Measurements from ENCODE around the gene SPI1.

SPI1 gene

DNA sequence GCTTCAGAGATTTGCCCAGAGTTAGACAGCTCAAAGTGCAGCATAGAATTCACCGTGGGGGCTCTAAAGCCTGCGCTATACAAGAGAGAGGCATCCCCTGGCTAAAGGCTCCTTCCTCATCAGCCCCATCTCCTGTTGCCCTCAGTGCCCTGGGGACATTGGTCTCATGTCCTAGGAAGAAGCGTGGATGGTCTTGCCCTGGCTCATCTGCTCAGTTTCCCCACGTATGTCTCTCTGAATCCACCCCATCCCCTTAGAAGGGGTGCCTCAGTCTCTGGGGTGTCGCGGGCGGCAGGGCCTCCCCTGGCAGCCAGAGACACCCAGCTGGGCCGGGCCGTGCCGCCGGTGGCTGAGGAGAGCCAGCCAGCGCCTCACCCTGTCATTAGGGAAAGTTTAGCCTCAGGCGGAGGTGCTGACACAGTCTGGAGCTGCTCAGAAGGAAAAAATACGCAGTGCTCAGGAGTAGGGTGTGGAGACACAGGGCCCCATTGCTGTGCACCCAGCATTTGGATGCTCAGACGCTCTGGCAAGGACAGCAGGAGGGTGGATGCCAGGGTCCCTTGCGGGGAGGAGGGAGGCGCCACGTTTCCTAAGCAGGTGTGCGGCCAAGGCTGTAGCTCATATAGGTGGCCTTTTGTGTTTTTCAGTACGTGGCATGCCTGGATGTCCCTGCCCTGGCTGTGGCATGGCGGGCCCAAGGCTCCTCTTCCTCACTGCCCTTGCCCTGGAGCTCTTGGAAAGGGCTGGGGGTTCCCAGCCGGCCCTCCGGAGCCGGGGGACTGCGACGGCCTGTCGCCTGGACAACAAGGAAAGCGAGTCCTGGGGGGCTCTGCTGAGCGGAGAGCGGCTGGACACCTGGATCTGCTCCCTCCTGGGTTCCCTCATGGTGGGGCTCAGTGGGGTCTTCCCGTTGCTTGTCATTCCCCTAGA lies 31.4 kb upstream of the SPI1 start:
- no peak overlapping the region for H3K27ac ChIP-seq
- TF ChIP-seq, protein P1, sequence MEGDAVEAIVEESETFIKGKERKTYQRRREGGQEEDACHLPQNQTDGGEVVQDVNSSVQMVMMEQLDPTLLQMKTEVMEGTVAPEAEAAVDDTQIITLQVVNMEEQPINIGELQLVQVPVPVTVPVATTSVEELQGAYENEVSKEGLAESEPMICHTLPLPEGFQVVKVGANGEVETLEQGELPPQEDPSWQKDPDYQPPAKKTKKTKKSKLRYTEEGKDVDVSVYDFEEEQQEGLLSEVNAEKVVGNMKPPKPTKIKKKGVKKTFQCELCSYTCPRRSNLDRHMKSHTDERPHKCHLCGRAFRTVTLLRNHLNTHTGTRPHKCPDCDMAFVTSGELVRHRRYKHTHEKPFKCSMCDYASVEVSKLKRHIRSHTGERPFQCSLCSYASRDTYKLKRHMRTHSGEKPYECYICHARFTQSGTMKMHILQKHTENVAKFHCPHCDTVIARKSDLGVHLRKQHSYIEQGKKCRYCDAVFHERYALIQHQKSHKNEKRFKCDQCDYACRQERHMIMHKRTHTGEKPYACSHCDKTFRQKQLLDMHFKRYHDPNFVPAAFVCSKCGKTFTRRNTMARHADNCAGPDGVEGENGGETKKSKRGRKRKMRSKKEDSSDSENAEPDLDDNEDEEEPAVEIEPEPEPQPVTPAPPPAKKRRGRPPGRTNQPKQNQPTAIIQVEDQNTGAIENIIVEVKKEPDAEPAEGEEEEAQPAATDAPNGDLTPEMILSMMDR (IDR thresholded peaks at IDR 0.05), result no peak
- no peak for TF ChIP-seq ZFX (IDR thresholded peaks at IDR 0.05; ENCODE audit: borderline replicate concordance)

DNA sequence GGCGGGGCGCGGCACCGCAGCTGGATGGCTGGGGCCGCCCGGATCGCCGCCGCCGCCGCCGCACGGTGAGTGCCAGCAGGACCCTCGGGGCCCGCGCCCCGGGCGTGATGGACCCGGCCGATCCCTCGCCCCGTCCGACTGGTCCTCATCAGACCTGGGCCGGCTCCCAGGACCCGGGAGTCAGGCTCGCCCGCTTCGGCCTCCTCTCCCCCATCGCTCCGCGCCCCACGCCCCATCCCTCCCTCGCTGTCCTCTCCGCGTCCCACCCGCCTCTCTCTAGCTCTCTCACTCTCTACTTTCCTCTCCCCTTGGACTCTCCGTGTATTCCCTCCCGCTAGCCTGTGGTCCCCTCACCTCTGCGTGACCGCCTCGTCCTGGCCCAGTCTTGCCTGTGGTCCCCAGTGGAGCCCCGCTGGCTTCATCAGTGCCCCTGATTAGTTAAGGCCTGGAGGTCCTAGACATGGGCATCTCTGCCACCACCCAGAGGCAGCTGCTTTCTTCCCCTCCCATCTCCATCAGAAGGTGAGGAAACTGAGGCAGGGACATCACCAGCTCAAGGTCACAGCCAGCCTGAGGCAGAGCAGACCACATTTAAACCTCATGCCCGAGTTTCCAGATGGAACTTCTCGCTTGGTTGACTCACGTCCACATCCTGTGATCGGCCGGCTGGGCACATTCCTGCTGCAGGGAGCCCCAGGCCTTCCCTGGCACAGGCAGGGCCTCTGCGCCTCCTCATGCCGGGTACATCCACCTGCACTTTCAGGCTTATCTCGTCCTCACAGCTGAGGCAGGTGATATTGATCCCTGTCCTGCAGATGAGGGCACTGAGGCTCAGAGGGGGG lies 30.5 kb upstream of the SPI1 start:
- peak overlapping the region; percentile 94 for H3K27ac ChIP-seq
- TF ChIP-seq, protein P1 (IDR thresholded peaks at IDR 0.05), result no peak
- no peak for TF ChIP-seq ZFX (IDR thresholded peaks at IDR 0.05; ENCODE audit: borderline replicate concordance)

DNA sequence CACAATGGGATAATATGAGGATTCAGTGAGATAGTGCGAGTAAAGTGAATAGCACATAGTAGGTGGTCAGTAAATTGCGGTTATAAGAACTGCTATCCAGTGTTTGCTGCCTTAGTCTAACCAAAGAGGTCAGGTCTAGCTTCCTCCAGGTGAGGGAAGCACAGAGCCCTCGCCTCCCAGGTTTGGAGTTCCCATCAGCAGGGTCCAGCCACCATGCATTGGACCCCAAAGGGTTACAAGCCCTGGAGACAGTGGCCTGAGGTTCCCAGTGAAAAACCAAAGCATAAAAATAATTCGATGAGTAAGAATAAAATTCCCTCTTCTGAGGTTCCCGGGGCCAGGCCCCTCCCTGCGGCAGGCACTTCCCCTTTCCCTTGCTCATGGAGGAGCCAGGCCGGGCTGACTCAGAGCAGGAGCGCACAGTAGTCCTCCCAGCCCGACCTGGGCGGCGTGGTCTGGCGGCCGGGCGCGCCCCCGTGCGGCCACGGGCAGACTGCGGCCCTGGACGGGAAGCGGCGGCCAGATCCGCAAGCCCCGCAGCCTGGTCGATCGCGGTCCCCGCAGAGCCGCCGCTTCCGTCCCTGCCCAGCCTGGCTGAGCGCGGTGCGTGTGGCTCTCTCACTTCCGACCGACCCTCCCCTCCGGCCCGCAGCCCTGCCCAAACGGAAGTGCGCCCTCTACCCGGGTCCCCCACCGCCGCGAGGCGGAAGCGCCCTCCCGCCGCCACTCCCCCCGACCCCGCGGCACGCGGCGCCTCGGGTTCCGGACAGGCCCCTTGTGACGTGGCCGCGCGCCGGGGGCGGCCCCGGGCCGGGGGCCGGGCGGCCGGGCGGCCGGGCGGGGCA lies 29.6 kb upstream of the SPI1 start, which contains the start of gene SLC39A13:
Gene SLC39A13, plus strand, starts transcription at position 845 of the 845 bp plus-strand sequence. CDS start 1,505 bp downstream, outside the sequence.
- H3K27ac ChIP-seq, result peak within 1 kb of the TSS; percentile 94
- no peak for TF ChIP-seq ZFX (IDR thresholded peaks at IDR 0.05; ENCODE audit: borderline replicate concordance)
- TF ChIP-seq, protein P1 (IDR thresholded peaks at IDR 0.05), result peak; percentile 95

DNA sequence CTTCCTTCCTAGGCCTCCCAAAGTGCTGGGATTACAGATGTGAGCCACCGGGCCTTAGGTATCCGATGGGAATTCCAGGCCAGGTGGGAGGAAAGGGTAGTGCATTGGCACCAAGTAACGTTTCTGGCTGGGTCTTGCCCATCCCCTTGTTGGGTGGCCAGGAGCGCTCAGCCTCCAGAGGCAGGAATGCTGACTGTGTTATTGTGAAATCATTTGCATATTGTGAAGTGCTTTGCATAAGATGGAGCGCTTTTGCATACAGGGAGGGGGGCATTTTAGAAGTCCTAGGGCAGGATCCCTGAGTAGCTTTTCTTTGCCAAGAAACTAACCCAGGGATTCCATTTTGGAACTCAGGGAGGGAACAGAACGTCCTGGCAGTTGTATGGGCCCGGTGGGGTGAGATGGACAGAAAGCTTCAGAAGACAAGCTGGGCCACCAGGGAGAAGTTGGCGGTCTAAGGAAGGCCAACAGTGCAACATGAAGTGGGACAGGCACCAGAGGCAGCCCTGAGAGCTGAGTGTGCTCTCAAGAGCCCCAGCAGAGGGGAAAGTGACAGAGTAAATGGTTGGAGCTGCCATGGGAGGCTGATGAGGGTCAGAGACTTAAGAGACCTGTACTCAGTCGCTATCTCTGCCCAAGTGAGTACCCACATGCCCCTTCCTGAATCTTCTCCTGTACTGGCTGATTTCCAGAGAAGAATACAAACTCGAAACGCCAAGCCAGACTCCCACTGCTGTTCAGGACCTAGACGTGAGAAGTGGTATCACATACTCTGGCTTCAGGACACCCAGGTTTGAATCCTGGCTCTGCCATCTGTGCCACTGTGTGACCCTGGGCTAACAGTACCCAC lies 28.8 kb upstream of the SPI1 start:
- TF ChIP-seq ZFX (IDR thresholded peaks at IDR 0.05; ENCODE audit: borderline replicate concordance), result no peak
- TF ChIP-seq, protein P1 (IDR thresholded peaks at IDR 0.05), result no peak
- H3K27ac ChIP-seq, result peak overlapping the region; percentile 94

DNA sequence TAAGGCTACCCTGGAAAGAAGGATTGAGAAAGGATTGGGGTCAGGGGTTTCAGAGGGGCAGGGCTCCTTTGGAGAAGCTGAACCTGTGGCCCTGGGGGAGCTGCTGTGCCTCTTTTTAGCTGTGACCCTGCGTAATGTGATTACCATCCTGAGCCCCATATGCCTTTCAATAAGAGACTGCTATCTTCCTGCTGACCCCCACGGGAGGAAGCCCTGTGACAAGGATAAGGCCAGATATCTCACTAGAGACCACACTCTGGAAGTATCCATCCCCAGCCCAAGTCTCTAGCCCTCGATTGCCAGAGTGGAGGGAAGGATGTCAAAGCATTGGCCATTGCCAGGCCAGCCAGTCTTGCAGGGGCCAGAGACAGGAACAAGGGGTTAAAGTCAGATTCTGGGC lies 25.2 kb upstream of the SPI1 start:
- no peak for TF ChIP-seq ZFX (IDR thresholded peaks at IDR 0.05; ENCODE audit: borderline replicate concordance)
- TF ChIP-seq, protein P1 (IDR thresholded peaks at IDR 0.05), result no peak
- no peak overlapping the region for H3K27ac ChIP-seq

DNA sequence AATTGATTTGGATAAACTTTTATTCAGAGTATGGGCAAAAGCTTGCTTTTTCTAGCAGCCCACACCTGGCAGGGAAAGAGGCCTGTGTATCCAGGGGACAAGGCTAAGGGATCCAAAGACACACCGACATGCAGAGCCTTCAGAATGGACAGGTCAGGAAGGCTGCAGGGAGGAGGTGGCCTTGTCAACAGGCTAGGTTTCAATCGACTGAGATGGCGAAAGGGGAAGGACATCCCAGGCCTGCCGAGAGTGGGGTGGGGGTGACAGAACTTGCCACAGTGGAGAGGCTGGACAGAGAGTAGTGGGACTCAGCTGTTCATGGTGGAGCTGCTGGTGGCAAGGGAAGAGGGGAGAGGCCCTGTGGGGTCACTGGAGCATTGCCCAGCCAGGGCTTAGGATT lies 24.8 kb upstream of the SPI1 start:
- no peak overlapping the region for H3K27ac ChIP-seq
- TF ChIP-seq ZFX (IDR thresholded peaks at IDR 0.05; ENCODE audit: borderline replicate concordance), result no peak
- TF ChIP-seq, protein P1 (IDR thresholded peaks at IDR 0.05), result no peak
